HG02973 (cell line): Measurements from ENCODE around the gene CLDN9.
A peak's percentile ranks its signal among the peaks of the same experiment; 100 is the strongest.

Source experiments
- ATAC-seq: cut with Tn5 transposase; IDR thresholded peaks from one replicate; pipeline ENCODE4 v1.9.1; 2021; ENCODE audit warnings: moderate library complexity; ENCODE audit not compliant: unreplicated experiment

CLDN9 gene

DNA sequence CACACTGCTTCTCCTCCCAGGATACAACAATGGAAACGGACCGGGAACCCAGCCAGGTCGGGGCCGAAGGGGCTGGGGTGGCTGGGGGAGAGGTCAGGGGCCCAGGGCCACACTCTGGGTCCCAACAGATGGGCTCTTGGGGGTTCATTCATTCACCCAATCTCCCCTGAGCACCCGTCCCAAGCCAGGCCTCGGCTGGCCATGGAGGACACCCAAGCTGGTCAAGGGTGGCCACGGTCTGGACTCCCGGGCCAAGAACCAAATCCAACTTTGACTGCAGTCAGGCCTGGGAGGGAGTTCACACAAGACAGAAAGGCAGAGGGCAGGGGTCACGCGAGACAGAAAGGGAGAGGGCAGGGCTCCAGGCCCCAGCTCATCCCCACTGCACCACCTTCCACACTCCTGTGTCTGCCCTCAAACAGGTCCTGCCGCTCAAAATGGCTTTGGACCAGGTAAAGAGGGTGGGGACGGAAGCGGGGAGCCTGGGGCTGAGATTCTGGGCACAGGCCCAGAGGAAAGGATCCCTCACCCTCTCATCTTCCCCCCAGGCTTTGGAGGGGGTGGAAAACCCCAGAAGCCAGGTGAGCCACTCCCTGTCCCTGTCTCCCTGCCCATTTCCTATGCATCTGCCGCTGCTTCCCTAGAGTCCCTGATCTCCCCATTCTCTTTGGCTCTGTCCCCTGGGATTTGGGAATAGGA is 20.2 kb upstream of the CLDN9 start:
- no peak for ATAC-seq

- no peak for ATAC-seq
Observed at GRCh38 chr16:2996298-2996697, 16.4 kb upstream of the CLDN9 start.

DNA sequence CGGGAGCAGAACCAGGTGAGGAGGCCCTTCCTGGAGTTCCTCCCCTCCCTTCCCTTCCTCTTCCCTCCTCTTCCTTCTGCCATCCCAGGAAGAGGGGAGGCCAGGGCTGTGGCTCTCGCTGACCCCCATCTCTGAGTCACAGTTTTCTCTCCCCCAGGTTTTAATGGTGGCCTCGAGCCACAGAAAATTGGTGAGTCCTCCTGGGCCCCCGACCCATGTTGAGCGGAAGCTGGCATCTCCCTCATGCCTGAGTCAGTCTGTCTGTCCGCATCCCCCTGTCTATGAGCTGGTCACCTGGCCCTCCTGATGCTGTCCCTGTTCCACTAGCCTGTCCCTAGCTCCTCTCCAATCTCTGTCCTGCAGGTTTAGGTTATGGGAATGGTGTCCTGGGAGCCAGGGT is 12.8 kb upstream of the CLDN9 start:
- ATAC-seq, result no peak

DNA sequence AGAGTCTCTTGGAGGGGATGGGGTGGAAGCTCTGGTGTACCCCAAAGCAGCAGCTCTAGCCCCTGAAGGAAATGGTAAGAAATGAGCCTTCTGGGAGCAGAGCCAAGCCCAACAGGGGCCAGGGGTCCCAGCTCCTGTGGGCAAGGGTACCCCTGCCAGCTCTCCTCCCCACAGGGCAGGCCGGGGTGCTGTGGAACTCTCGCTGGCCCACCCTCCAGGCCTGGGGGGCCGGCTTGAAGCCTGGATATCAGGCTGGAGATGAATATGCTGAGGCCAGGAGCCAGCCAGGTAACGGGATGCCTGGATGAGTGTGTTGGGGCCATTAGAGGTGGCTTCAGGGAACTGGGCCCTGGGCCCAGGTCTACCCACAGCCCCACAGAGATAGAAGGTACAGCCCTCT is 12.2 kb upstream of the CLDN9 start:
- ATAC-seq, result no peak

DNA sequence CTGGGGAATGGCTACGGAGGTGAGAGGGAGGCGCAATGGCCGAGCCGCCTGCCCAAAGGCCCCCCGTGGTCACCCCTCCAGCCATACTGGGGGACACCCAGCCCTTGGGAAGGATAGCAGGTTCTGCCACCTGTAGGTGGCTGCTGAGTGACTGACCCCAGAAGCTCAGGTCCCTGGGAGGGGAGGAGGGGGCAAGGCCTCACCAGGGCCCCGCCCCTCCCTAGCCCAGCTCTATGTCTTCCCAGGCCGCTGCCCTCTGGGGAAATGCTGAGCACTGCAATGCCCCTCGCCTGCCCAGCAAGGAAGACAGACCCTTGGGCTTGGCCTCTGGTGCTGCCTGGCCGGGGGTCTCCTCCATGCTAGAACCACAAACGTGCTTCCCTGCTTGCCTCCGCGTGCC is 11.4 kb upstream of the CLDN9 start:
- no peak for ATAC-seq

DNA sequence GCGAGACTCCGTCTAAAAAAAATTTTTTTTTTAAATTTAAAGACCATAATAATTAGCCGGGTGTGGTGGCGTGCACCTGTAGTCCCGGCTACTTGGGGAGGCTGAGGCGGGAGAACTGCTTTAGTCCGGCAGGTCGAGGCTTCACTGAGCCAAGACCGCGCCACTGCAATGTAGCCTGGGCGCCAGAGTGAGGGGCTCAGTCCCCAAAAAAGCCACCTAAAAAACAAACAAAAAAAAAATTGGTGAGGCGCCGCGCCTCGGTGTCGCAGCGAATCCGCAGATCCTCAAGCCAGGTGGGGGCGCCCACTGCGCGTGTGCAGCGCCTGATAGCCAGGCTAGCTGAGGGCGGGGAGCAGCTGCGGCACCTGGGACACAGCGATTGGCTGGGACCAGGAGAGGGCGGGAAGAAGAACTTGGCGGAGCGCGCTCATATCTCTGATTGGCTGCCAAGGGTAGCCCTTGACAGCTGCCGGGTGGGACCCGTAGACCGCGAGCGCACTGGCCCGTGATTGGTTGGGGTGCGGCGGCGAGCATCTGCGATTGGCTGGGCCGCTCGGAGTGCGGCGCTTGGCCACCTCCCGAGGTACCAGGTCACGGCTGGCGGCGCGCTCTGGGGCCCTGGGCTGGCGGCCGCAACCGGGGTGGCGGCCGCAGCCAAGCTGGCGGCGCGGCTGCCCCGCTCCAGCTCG is 9.0 kb upstream of the CLDN9 start:
- peak; percentile 84 for ATAC-seq

DNA sequence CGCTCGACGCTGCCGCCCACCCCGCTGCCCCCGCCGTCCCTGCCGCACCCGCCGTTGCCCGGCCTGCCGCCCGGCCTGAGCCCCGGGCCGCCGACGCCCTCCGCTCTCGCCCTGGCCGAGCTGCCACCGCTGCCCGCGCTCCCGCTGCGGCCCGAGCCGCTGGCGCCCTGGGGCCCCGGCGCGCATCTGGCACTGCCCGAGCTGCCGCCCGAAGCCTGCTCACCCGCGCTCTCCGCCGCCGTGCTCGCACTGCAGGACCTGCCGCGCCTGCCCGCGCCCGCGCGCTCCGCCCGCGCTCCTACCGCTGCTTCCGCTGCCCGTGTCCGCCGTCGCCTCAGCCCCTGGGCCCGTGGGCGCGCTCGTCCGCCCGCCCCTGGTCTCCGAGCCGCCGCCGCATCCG is 8.4 kb upstream of the CLDN9 start:
- ATAC-seq, result peak; percentile 11

DNA sequence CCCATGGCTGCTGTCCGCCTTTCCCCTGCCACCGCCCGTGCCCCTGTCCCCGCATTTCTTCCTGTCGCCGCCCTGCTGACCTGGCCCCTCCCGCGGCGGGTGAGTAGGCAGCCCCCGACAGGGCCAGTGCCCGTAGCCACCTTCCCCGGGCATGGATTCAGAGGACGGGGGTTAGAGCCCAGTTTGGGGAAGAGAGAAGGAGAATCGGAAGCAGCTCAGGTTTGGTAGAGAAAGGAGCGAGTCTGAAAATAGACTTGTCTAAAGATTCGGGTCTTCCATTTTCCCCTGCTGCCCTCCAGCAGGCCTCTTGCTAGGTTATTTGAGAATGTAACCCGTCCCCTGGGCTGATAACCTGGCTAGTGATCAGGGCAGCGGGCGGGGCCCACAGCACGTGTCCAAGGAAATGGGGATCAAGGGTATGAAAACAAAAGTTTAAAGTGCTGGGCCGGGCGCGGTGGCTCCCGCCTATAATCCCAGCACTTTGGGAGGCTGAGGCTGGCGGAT is 7.9 kb upstream of the CLDN9 start:
- no peak for ATAC-seq

DNA sequence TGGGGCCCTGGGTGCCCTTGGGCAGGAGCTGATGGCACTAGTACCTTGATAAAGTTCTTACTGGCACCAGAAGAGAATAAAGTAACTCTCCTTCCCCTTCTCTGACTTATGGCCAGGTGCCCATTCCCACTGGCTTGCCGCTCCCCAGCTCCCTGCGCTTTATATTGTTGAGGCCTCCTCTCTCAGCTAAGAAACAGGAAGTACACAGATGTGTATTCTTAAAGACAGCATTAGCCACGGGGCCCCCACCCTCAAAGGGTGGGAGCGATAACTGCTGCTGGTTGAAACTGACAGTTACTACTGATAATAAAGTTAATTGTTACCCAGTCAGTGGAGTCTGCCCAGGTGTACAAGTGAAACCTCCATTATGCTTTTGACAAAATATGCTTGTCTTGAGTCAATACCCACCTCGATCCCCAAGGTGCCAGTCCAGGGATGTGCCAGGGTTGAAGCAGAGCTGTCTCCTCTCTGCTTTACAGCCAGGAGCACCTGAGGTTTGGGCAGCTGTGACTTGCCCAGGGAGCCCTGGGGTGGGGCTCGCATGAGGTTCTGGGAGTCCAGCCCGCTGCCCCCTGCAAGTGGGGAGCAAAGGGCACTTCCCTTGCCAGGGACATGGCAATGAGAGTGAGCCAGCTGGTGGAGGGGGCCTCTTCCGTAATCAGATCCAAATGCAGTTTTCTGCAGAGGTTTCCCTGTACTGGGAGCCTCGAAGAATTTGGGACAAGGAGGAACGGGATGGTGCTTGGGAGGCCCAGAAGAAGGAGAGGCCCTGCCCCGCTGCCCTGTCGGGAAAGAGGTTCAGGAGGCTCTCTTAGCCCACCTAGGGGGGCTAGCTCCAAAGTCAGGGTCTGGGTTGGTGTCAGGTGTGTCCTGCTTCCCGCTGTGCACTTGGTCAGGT is 5.4 kb upstream of the CLDN9 start:
- no peak for ATAC-seq

DNA sequence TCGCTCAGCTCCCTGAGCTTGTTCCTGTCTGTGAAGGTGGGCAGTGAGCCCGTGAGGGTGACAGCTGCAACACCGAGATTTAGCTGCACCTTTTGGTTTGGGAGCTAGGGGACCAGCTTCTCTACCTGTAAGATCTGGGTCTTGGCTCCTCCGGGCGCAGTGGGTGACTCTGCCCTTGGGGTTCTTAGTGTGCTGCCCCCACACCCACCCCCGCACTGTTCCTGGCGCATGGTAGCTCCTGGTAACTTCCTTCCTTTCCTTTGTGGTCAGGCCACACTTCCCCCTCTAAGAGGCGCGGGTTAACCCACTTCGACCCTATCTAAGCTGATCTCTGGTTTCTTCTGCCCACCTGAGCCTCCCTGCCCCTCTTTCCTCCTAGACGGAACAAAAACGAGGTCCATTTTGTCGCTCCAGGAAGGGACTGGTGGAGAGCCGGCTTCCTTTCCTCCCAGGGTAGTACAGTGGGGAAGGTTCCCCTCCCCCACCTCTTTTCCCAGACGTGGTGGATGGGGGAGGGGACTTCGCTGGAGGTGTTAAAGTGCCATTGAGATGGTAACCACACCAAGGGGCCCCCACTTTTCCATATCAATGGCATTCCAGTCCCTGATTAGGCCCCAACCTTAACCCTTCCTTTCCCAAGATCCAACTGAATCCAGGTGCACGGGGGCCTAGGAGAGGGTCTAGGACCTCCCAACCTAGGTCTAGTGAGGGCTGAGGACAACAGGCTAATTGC is 4.6 kb upstream of the CLDN9 start:
- ATAC-seq, result no peak

DNA sequence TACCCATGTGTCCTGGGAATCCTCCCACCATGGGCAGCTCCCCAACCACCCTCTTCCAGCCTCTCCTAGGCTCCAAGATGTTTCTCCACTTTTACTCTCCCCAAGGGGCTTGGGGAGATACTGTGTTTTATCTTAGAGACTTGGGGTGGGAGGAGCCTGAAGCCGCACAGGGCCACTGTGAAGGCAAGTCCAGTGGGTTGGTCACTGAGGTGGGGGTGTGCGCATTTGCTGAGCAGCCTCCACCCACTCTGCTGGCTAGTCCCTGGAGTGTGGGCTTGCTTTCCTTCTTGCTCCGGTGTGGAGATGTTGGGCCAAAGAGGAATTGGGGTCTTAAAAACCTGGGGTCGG is 4.1 kb upstream of the CLDN9 start:
- no peak for ATAC-seq

DNA sequence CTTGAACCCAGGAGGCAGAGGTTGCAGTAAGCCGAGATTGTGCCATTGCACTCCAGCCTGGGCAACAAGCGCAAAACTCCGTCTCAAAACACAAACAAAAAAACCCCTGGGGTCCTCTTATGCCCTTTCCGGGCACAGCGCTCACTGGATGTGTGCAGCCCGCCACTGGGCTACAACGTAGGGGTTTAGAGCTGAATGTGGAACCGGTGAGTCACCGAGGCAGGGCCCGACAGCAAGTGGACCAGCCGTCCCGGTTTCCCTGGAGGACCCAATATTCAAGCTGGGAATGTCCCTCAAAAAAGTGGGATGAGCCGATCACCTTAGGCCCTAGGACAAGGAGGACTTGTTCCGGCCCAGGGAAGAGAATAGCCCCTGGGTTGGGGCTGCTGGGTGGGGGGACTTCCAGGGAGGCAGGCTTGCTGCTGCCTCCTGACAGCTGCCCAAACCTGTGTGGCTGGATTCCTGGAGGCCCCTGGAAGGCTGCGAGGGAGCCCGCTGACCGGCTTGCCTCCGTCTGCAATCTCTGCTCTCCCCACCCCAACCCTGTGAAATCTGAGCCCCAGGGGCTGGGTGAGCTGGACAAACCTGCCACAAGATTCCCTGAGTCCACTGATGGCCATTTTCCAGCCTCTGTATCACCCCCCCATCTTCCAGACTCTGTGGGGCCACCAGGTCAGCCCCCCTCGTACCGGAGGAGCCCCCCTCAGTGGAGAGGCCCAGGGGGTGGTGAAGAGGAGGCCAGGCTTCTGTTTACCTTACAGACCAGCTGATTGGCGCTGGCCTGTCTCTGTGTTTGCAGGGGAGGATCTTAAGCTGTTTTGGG is 2.9 kb upstream of the CLDN9 start:
- ATAC-seq, result no peak

- no peak for ATAC-seq
Observed at GRCh38 chr16:3010510-3010909, 2.2 kb upstream of the CLDN9 start.

- ATAC-seq, result no peak
Observed at GRCh38 chr16:3012246-3012645, 477 bp upstream of the CLDN9 start.

DNA sequence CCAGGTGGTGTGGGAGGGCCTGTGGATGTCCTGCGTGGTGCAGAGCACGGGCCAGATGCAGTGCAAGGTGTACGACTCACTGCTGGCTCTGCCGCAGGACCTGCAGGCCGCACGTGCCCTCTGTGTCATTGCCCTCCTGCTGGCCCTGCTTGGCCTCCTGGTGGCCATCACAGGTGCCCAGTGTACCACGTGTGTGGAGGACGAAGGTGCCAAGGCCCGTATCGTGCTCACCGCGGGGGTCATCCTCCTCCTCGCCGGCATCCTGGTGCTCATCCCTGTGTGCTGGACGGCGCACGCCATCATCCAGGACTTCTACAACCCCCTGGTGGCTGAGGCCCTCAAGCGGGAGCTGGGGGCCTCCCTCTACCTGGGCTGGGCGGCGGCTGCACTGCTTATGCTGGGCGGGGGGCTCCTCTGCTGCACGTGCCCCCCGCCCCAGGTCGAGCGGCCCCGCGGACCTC is 798 bp downstream of the CLDN9 start:
- no peak for ATAC-seq

DNA sequence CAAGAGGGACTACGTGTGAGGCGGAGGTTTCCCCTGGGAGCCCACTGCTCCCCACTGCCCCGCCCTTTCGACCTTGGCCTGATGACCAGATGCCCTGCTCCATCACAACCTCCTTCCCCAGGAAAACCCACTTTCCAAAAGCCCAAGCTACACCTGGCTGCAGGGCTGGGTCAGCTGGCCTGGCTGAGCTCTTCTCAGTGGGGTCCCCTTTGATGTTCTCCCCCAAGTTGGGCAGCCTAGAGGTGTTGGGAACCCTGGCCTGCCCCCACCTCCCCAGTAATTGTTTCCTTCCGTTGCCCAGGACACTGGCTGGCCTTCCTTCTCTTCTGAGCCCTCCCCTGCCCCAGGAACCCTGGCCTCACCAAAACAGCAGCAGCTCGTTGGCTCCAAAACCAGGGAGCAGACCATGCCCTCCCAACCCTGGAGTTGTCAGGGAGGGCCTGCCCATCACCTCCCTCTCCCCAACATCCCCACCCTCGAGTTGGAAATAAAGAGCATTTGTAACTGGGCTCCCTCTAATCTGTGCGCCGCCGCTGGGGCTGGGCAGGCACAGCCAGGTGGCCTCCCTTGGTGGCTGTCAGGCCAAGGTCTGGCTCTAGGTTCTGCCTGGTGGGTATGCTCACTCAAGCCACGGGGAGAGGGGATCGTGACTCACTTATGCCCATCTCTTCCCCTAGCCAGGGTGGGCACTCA is 1.4 kb downstream of the CLDN9 start:
- no peak for ATAC-seq

- no peak for ATAC-seq
Observed at GRCh38 chr16:3014971-3015370, 2.2 kb downstream of the CLDN9 start.

- no peak for ATAC-seq
Observed at GRCh38 chr16:3015865-3016521, 3.3 kb downstream of the CLDN9 start.

DNA sequence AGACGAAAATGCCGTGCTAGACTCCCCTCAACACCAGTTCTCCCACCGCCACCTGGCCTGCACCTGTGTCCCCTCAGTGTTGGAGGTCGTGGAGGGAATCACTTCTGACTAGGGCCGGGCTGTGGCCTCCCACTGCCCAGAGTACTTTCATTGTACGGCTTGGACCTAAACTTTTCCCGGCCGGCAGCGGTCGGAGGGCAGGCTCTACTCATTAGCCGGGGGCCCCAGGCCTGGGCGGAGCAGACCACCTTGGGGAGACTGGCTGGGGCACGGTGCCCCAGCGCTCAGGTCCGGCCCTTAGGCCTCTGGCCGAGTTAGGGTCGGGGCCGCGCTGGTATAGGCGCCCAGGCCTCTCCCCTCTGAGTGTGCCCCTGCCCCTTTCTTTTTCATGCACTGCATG is 4.6 kb downstream of the CLDN9 start:
- ATAC-seq, result no peak
